H9 (cell line): ENCODE results near the gene CLEC3B. TPM values are rescaled to one million over a fixed set of nuclear protein-coding genes. Genes with fewer than 3 reads are reported as not detected.

ENCODE experiments used
- DNase-seq: peaks from one replicate; pipeline ENCODE4 v3.0.0-alpha.2; 2017
- H2AFZ ChIP-seq: one replicate; pipeline ENCODE4 v1.6.1; 2013; ENCODE audit warnings: mild to moderate bottlenecking, low read length, control low read depth, moderate library complexity
- H2AK5ac ChIP-seq: 2 replicates; pipeline ENCODE4 v1.6.1; 2013; ENCODE audit warnings: low read length, control low read depth, mixed read lengths; ENCODE audit not compliant: insufficient read length
- H2BK120ac ChIP-seq: one replicate; pipeline ENCODE4 v1.6.1; 2013; ENCODE audit warnings: low read depth, mild to moderate bottlenecking, low read length, control low read depth, inconsistent platforms; ENCODE audit not compliant: poor library complexity, severe bottlenecking
- H2BK12ac ChIP-seq: 2 replicates; pipeline ENCODE4 v1.6.1; 2013; ENCODE audit warnings: low read length, control low read depth, mixed read lengths, low read depth; ENCODE audit not compliant: insufficient read length
- H2BK15ac ChIP-seq: 2 replicates; pipeline ENCODE4 v1.6.1; 2013; ENCODE audit warnings: low read depth, low read length, control low read depth
- H2BK20ac ChIP-seq: one replicate; pipeline ENCODE4 v1.6.1; 2013; ENCODE audit warnings: low read depth, mild to moderate bottlenecking, low read length, control low read depth, inconsistent platforms; ENCODE audit not compliant: poor library complexity, severe bottlenecking
- H2BK5ac ChIP-seq: 2 replicates; pipeline ENCODE4 v1.6.1; 2013; ENCODE audit warnings: low read length, control low read depth, mixed read lengths; ENCODE audit not compliant: insufficient read length
- H3K14ac ChIP-seq: 2 replicates; pipeline ENCODE4 v1.6.1; 2013; ENCODE audit warnings: low read length, control low read depth; ENCODE audit not compliant: insufficient read depth
- H3K18ac ChIP-seq: 2 replicates; pipeline ENCODE4 v1.6.1; 2013; ENCODE audit warnings: low read depth, mild to moderate bottlenecking, mixed read lengths, low read length, control low read depth; ENCODE audit not compliant: insufficient read length
- H3K23ac ChIP-seq: 2 replicates; pipeline ENCODE4 v1.6.1; 2013; ENCODE audit warnings: low read length, control low read depth, mixed read lengths, low read depth; ENCODE audit not compliant: insufficient read length
- H3K23me2 ChIP-seq: 2 replicates; pipeline ENCODE4 v1.6.1; 2013; ENCODE audit warnings: low read depth, mild to moderate bottlenecking, mixed read lengths, low read length, control low read depth; ENCODE audit not compliant: insufficient read length, poor library complexity, severe bottlenecking
- H3K27ac ChIP-seq: 2 replicates; pipeline ENCODE4 v1.5.1; 2013; ENCODE audit warnings: low read length, control low read depth, mixed read lengths, low read depth; ENCODE audit not compliant: insufficient read length
- H3K27me3 ChIP-seq: 2 replicates; pipeline ENCODE4 v1.6.1; 2013; ENCODE audit warnings: low read length, control low read depth, inconsistent platforms; ENCODE audit not compliant: insufficient read depth
- H3K4ac ChIP-seq: 2 replicates; pipeline ENCODE4 v1.6.1; 2013; ENCODE audit warnings: low read depth, mild to moderate bottlenecking, control low read depth, inconsistent platforms, low read length, moderate library complexity
- H3K4me1 ChIP-seq: 2 replicates; pipeline ENCODE4 v1.6.1; 2013; ENCODE audit warnings: low read length, control low read depth, inconsistent platforms; ENCODE audit not compliant: insufficient read depth
- H3K4me2 ChIP-seq: 2 replicates; pipeline ENCODE4 v1.6.1; 2013; ENCODE audit warnings: low read length, control low read depth, mixed read lengths; ENCODE audit not compliant: insufficient read length, insufficient read depth
- H3K56ac ChIP-seq: 2 replicates; pipeline ENCODE4 v1.6.1; 2013; ENCODE audit warnings: low read depth, mild to moderate bottlenecking, mixed read lengths, low read length, control low read depth; ENCODE audit not compliant: insufficient read length
- H3K79me1 ChIP-seq: 2 replicates; pipeline ENCODE4 v1.6.1; 2013; ENCODE audit warnings: low read depth, mild to moderate bottlenecking, moderate library complexity, low read length, control low read depth, inconsistent platforms; ENCODE audit not compliant: insufficient read depth, poor library complexity, severe bottlenecking
- H3K79me2 ChIP-seq: 2 replicates; pipeline ENCODE4 v1.6.1; 2013; ENCODE audit warnings: low read length, control low read depth, inconsistent platforms; ENCODE audit not compliant: insufficient read depth
- H3K9ac ChIP-seq: 2 replicates; pipeline ENCODE4 v1.6.1; 2013; ENCODE audit warnings: low read length, control low read depth, mixed read lengths; ENCODE audit not compliant: insufficient read length; ENCODE audit errors: extremely low read depth
- H3K9me3 ChIP-seq: one replicate; pipeline ENCODE4 v1.6.1; 2013; ENCODE audit warnings: low read depth, low read length, inconsistent platforms; ENCODE audit not compliant: control insufficient read depth
- H3T11ph ChIP-seq: one replicate; pipeline ENCODE4 v1.6.1; 2013; ENCODE audit warnings: mild to moderate bottlenecking, low read length, control low read depth, inconsistent platforms
- H4K20me1 ChIP-seq: one replicate; pipeline ENCODE4 v1.6.1; 2013; ENCODE audit not compliant: control insufficient read depth, insufficient read length, insufficient read depth
- H4K5ac ChIP-seq: 2 replicates; pipeline ENCODE4 v1.6.1; 2013; ENCODE audit warnings: low read depth, mild to moderate bottlenecking, mixed read lengths, low read length, control low read depth; ENCODE audit not compliant: insufficient read length
- H4K8ac ChIP-seq: replicated peaks from 2 replicates; pipeline ENCODE4 v1.6.1; 2013; ENCODE audit warnings: low read length, control low read depth, mixed read lengths, low read depth; ENCODE audit not compliant: insufficient read length
- H4K91ac ChIP-seq: 2 replicates; pipeline ENCODE4 v1.6.1; 2013; ENCODE audit warnings: low read depth, mild to moderate bottlenecking, moderate library complexity, mixed read lengths, low read length, control low read depth; ENCODE audit not compliant: insufficient read length
- H3K27ac Mint-ChIP-seq, 3 experiments: 2 replicates in 2 of 3; 3 replicates in 1 of 3; pipeline ENCODE4 v1.8.0; 2020 to 2021; ENCODE audit warnings: mixed read lengths in 3 of 3, mild to moderate bottlenecking in 1 of 3, moderate library complexity in 1 of 3
- H3K27me3 Mint-ChIP-seq: 2 replicates; pipeline ENCODE4 v1.8.0; 2021; ENCODE audit warnings: low read depth, mild to moderate bottlenecking, moderate library complexity, mixed read lengths
- H3K36me3 Mint-ChIP-seq, 3 experiments: 2 replicates in 2 of 3; 3 replicates in 1 of 3; pipeline ENCODE4 v1.8.0; 2020 to 2021; ENCODE audit warnings: low read depth in 3 of 3, mixed read lengths in 3 of 3; ENCODE audit not compliant: insufficient read depth in 1 of 3
- H3K4me1 Mint-ChIP-seq, 2 experiments: 2 replicates each; pipeline ENCODE4 v1.8.0; 2020; ENCODE audit warnings: mixed read lengths in 2 of 2
- H3K4me3 Mint-ChIP-seq, 2 experiments: 2 replicates in 1 of 2; 3 replicates in 1 of 2; pipeline ENCODE4 v1.8.0; 2020 to 2021; ENCODE audit warnings: mild to moderate bottlenecking in 2 of 2, mixed read lengths in 2 of 2, moderate library complexity in 1 of 2
- H3K9me3 Mint-ChIP-seq, 2 experiments: 2 replicates in 1 of 2; 3 replicates in 1 of 2; pipeline ENCODE4 v1.8.0; 2020; ENCODE audit warnings: mild to moderate bottlenecking in 2 of 2, mixed read lengths in 2 of 2, moderate library complexity in 1 of 2
- WGBS: extraction: QIAGEN DNeasy Blood & Tissue Kit; methylation state at CpG from one replicate; pipeline ENCODE4 v1.1.7; 2013; ENCODE audit warnings: missing lambda C conversion rate, low lambda C conversion rate, mixed read lengths; ENCODE audit not compliant: insufficient read length; ENCODE audit errors: extremely low coverage; 5-methylcytosine and 5-hydroxymethylcytosine counted together
- total RNA-seq: library from RNA; stranded (reverse); gene quantifications from 2 replicates; pipeline ENCODE4 v1.2.1, GENCODE V29; 2021
- TF ChIP-seq, protein P1 (sequence below): fragments of 200-600 bp; sonication (generic); conservative IDR thresholded peaks from 3 replicates; pipeline ENCODE4 v1.8.0; 2021; ENCODE audit warnings: antibody characterized with exemption, mild to moderate bottlenecking

Gene CLEC3B
- total RNA-seq, 1 experiment from 2014 or later = not detected

DNA sequence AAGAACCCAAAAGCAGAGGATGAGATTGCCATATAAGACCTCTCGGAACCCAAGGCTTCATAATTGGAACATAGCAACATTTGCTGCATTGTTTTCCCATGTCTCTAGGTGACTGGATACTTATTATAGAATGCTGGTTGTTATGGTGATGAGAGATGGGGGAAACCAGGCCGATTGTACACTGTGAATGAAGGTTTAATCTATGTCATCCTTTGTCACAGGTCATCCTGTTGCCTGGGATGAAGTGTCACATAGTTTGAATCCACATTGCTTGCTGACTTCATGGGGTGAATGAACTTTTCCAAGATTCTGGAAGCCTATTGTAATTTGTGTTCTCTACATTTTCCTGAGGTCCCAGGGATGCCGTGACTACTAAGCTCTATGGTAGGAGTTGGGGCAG lies 41.8 kb downstream of the CLEC3B start:
- no peak overlapping the region for H3K27ac Mint-ChIP-seq
- Histone ChIP-seq H4K8ac (no peak overlapping the region), H3K4ac (no peak overlapping the region), H2BK15ac (no peak overlapping the region), H3K23ac (no peak overlapping the region), H3K27me3 (peaks cover 2% of the 10 kb centered on the region; the same call in 1 of the 2 replicates), H2BK20ac (no peak overlapping the region), H2BK12ac (no peak overlapping the region), H3K9ac (no peak overlapping the region), H3K9me3 (no peaks in the 10 kb centered on the region), H3K4me2 (no peak overlapping the region), H3K56ac (no peak overlapping the region), H2AK5ac (no peak overlapping the region), H4K20me1 (no peaks in the 10 kb centered on the region), H3K4me1 (peaks cover 2% of the 10 kb centered on the region; the same call in 1 of the 2 replicates), H4K91ac (no peak overlapping the region), H3K18ac (no peak overlapping the region), H3T11ph (no peak overlapping the region), H2BK5ac (no peak overlapping the region), H4K5ac (no peak overlapping the region), H2BK120ac (no peak overlapping the region), H3K79me2 (no peaks in the 10 kb centered on the region), H3K27ac (no peak overlapping the region), H3K14ac (no peak overlapping the region), H2AFZ (no peak overlapping the region), H3K79me1 (no peaks in the 10 kb centered on the region), H3K23me2 (no peaks in the 10 kb centered on the region)
- peaks cover 0 to 3% of the 10 kb centered on the region in 2 experiments; a peak in 3 of 4 replicates for H3K4me1 Mint-ChIP-seq
- TF ChIP-seq, protein P1, sequence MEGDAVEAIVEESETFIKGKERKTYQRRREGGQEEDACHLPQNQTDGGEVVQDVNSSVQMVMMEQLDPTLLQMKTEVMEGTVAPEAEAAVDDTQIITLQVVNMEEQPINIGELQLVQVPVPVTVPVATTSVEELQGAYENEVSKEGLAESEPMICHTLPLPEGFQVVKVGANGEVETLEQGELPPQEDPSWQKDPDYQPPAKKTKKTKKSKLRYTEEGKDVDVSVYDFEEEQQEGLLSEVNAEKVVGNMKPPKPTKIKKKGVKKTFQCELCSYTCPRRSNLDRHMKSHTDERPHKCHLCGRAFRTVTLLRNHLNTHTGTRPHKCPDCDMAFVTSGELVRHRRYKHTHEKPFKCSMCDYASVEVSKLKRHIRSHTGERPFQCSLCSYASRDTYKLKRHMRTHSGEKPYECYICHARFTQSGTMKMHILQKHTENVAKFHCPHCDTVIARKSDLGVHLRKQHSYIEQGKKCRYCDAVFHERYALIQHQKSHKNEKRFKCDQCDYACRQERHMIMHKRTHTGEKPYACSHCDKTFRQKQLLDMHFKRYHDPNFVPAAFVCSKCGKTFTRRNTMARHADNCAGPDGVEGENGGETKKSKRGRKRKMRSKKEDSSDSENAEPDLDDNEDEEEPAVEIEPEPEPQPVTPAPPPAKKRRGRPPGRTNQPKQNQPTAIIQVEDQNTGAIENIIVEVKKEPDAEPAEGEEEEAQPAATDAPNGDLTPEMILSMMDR = no peak
- H3K36me3 Mint-ChIP-seq = no peaks in the 10 kb centered on the region
- DNase-seq = no peak
- H3K27me3 Mint-ChIP-seq = peaks cover 52% of the 10 kb centered on the region
- no peaks in the 10 kb centered on the region for H3K9me3 Mint-ChIP-seq
- H3K4me3 Mint-ChIP-seq = no peak overlapping the region
- no CpG with 5 or more reads among the region's 3 CpGs for WGBS
